Skeletal muscle satellite cell (primary cell): ENCODE results near the gene DDX27.
"Not testable (repeated sequence)": the region's sequence is repeated elsewhere in the genome, so short reads cannot be mapped to it uniquely, and the experiment has no call there.

ENCODE experiments used
- H3K27me3 ChIP-seq: 2 replicates; pipeline ENCODE4 v1.7.0; 2013; ENCODE audit warnings: low read length; ENCODE audit not compliant: control insufficient read depth, insufficient read depth
- H3K36me3 ChIP-seq: 2 replicates; pipeline ENCODE4 v1.7.0; 2013; ENCODE audit warnings: mild to moderate bottlenecking, control low read depth, low read length; ENCODE audit not compliant: insufficient read depth
- H3K4me1 ChIP-seq: 2 replicates; pipeline ENCODE4 v1.7.0; 2013; ENCODE audit warnings: low read length; ENCODE audit not compliant: control insufficient read depth, insufficient read depth
- H3K4me2 ChIP-seq: 2 replicates; pipeline ENCODE4 v1.7.0; 2013; ENCODE audit warnings: mild to moderate bottlenecking, low read length
- H3K4me3 ChIP-seq: 2 replicates; pipeline ENCODE4 v1.7.0; 2013; ENCODE audit warnings: low read length
- H3K9ac ChIP-seq: 2 replicates; pipeline ENCODE4 v1.7.0; 2013; ENCODE audit warnings: mild to moderate bottlenecking, low read depth, low read length, moderate library complexity
- H3K9me3 ChIP-seq: replicated peaks from 2 replicates; pipeline ENCODE4 v1.7.0; 2013; ENCODE audit warnings: mild to moderate bottlenecking, control low read depth, low read length

DDX27 gene

DNA sequence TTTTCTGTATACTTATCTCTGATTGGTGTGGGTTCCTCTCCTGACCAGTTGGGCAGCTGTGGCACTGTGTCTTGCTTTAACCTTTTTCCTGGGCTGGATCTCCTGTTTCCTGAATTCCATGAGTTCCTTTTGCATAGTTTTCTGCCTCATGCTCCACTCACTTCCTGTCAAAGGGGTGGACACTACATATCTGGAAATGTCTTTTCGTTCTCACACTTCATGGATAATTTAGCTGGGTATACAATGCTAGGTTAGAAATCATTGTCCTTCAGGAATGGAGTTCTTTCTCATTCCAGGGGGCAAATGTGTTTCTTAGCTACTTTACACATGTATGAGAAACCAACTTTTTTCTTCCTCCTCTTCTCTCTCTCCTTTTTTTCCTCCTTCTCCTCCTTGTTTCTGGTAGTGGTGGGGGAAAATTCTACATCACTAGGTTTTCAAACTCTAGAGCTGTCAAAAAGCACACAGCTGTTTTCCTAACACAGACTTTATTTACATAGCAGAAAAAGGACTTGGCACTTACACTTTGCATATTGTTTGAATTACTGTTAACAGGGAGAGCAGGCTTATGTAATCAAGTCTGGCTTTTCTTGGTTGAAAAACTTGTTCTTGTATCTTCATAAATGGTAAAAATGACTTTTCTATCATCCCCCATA is 9.0 kb upstream of the DDX27 start:
- Histone ChIP-seq H3K4me2 (no peak overlapping the region), H3K9me3 (peaks cover 5% of the 10 kb centered on the region), H3K4me3 (no peak overlapping the region), H3K27me3 (no peaks in the 10 kb centered on the region), H3K4me1 (no peaks in the 10 kb centered on the region), H3K9ac (no peak overlapping the region), H3K36me3 (no peaks in the 10 kb centered on the region)

- peaks cover 5% of the 10 kb centered on the region for H3K9me3 ChIP-seq
- H3K4me2 ChIP-seq, result no peak overlapping the region
- H3K4me1 ChIP-seq, result no peaks in the 10 kb centered on the region
- no peak overlapping the region for H3K4me3 ChIP-seq
- no peak overlapping the region for H3K9ac ChIP-seq
- no peaks in the 10 kb centered on the region for H3K36me3 ChIP-seq
- no peaks in the 10 kb centered on the region for H3K27me3 ChIP-seq
These were observed 8.5 kb upstream of the DDX27 start for GRCh38 chr20:49210757-49211110.

DNA sequence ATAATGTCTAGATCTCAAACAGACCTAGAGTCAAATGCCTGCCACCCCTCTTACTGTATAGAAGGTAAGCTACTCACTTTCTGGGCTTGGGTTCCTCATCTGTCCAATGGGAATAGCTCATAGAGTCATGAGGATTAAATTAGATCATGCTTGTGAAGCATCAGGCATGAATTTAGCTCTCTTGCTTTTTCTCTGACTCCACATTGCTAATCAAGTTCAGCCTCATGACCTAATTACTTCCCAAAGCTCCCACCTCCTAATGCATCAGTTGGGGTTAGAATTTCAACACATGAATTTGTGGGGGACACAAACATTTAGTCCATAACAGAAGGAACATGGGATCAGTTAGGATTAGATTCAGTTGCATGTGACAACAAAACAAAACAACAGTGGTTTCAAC is 4.6 kb upstream of the DDX27 start:
- Histone ChIP-seq H3K36me3 (no peaks in the 10 kb centered on the region), H3K4me1 (peaks cover 6% of the 10 kb centered on the region), H3K9me3 (peaks cover 5% of the 10 kb centered on the region), H3K4me2 (no peak overlapping the region), H3K4me3 (no peak overlapping the region), H3K27me3 (no peaks in the 10 kb centered on the region), H3K9ac (no peak overlapping the region)

- no peak overlapping the region for H3K4me2 ChIP-seq
- no peaks in the 10 kb centered on the region for H3K27me3 ChIP-seq
- H3K4me3 ChIP-seq, result no peak overlapping the region
- peaks cover 2% of the 10 kb centered on the region for H3K9me3 ChIP-seq
- peaks cover 8% of the 10 kb centered on the region for H3K4me1 ChIP-seq
- H3K36me3 ChIP-seq, result no peaks in the 10 kb centered on the region
- no peak overlapping the region for H3K9ac ChIP-seq
These were observed 4.0 kb upstream of the DDX27 start for GRCh38 chr20:49215232-49215631.

- no peaks in the 10 kb centered on the region for H3K27me3 ChIP-seq
- H3K4me3 ChIP-seq, result peak overlapping the region; percentile 39
- no peaks in the 10 kb centered on the region for H3K9me3 ChIP-seq
- H3K9ac ChIP-seq, result no peak overlapping the region
- peak overlapping the region; percentile 75 for H3K4me2 ChIP-seq
- peaks cover 10% of the 10 kb centered on the region for H3K36me3 ChIP-seq
- peaks cover 18% of the 10 kb centered on the region for H3K4me1 ChIP-seq
These were observed 2.1 kb upstream of the DDX27 start for GRCh38 chr20:49216991-49217578.

DNA sequence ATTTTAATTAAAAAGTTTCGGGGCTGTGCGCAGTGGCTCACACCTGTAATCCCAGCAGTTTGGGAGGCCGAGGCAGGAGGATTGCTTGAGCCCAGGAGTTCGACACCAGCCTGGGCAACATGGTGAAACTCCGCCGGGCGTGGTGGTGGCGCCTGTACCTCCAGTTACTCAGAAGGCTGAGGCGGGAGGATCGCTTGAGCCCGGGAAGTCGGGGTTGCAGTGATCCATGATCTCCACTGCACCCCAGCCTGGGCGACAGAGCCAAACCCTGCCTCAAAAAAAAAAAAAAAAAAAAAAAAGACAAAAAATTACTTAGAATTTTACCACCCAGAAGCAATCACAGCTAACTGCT is 501 bp upstream of the DDX27 start:
- Histone ChIP-seq H3K9ac (peak overlapping the region; percentile 89), H3K4me3 (peak overlapping the region; percentile 85), H3K4me2 (peak overlapping the region; percentile 64), H3K36me3 (peaks cover 22% of the 10 kb centered on the region), H3K4me1 (peaks cover 18% of the 10 kb centered on the region)
- not testable (repeated sequence) for H3K9me3 ChIP-seq, H3K27me3 ChIP-seq

GRCh38 chr20:49219924-49220831 is 962 bp downstream of the DDX27 start:
- H3K36me3 ChIP-seq, result peaks cover 36% of the 10 kb centered on the region
- no peaks in the 10 kb centered on the region for H3K27me3 ChIP-seq
- peak overlapping the region; percentile 87 for H3K4me2 ChIP-seq
- peak overlapping the region; percentile 85 for H3K4me3 ChIP-seq
- H3K4me1 ChIP-seq, result peaks cover 18% of the 10 kb centered on the region
- H3K9ac ChIP-seq, result peak overlapping the region; percentile 89
- no peaks in the 10 kb centered on the region for H3K9me3 ChIP-seq

DNA sequence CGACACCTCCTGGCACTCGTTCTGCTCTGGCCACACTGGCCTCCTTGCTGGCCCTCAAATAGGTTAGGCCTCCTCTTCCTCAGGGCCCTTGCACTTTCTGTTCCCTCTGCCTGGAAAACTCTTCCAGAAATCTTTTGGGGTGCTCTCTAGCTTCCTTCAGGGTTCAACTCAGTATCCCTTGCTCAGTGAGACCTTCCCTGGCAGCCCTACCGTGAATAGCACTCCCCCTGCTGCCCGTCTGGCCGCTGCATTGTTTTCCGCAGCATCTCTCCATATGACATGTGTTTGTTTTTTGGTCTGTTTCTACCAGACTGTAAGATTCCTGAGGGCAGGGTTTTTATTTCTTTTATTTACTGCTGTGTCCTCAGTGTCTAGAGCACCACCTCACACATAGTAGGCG is 6.7 kb downstream of the DDX27 start:
- Histone ChIP-seq H3K9me3 (no peaks in the 10 kb centered on the region), H3K4me2 (no peak overlapping the region), H3K4me3 (no peak overlapping the region), H3K4me1 (peaks cover 18% of the 10 kb centered on the region), H3K36me3 (peaks cover 72% of the 10 kb centered on the region), H3K9ac (no peak overlapping the region), H3K27me3 (no peaks in the 10 kb centered on the region)

GRCh38 chr20:49228676-49229075 is 9.5 kb downstream of the DDX27 start:
- Histone ChIP-seq H3K9ac (no peak overlapping the region), H3K4me1 (peaks cover 20% of the 10 kb centered on the region), H3K36me3 (peaks cover 72% of the 10 kb centered on the region), H3K4me2 (no peak overlapping the region), H3K9me3 (no peaks in the 10 kb centered on the region), H3K27me3 (no peaks in the 10 kb centered on the region), H3K4me3 (no peak overlapping the region)

DNA sequence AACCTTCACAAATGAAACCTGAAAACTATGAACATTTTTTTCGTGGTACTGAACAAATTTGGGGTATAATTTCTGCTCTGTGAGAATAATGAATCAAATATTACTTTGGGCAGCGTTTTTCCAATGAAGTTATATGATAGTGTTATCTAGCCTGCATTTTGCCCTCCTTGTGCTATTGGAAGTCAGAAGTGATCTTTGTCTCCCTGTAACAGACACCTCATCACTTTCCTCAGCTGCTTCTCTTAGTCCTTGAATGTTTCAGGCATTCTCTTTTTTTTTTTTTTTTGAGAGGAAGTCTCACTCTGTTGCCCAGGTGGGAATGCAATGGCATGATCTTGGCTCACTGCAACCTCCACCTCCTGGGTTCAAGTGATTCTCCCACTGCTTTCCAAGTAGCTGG is 10.2 kb downstream of the DDX27 start:
- no peaks in the 10 kb centered on the region for H3K9me3 ChIP-seq
- peaks cover 71% of the 10 kb centered on the region for H3K36me3 ChIP-seq
- no peak overlapping the region for H3K4me2 ChIP-seq
- no peak overlapping the region for H3K4me3 ChIP-seq
- no peak overlapping the region for H3K9ac ChIP-seq
- H3K27me3 ChIP-seq, result no peaks in the 10 kb centered on the region
- H3K4me1 ChIP-seq, result peaks cover 20% of the 10 kb centered on the region

GRCh38 chr20:49230021-49230420 is 10.8 kb downstream of the DDX27 start:
- no peak overlapping the region for H3K4me3 ChIP-seq
- H3K27me3 ChIP-seq, result no peaks in the 10 kb centered on the region
- peak overlapping the region; percentile 39 for H3K9ac ChIP-seq
- H3K36me3 ChIP-seq, result peaks cover 71% of the 10 kb centered on the region
- H3K4me1 ChIP-seq, result peaks cover 20% of the 10 kb centered on the region
- no peaks in the 10 kb centered on the region for H3K9me3 ChIP-seq
- H3K4me2 ChIP-seq, result no peak overlapping the region
